ENCODE data around the gene IL2RA. TPM values are rescaled to one million over a fixed set of nuclear protein-coding genes. Genes with fewer than 3 reads are reported as not detected.

Gene IL2RA
- total and polyA plus RNA-seq, 2 donors from 2014 or later = 0.54 to 11.9 TPM

DNA sequence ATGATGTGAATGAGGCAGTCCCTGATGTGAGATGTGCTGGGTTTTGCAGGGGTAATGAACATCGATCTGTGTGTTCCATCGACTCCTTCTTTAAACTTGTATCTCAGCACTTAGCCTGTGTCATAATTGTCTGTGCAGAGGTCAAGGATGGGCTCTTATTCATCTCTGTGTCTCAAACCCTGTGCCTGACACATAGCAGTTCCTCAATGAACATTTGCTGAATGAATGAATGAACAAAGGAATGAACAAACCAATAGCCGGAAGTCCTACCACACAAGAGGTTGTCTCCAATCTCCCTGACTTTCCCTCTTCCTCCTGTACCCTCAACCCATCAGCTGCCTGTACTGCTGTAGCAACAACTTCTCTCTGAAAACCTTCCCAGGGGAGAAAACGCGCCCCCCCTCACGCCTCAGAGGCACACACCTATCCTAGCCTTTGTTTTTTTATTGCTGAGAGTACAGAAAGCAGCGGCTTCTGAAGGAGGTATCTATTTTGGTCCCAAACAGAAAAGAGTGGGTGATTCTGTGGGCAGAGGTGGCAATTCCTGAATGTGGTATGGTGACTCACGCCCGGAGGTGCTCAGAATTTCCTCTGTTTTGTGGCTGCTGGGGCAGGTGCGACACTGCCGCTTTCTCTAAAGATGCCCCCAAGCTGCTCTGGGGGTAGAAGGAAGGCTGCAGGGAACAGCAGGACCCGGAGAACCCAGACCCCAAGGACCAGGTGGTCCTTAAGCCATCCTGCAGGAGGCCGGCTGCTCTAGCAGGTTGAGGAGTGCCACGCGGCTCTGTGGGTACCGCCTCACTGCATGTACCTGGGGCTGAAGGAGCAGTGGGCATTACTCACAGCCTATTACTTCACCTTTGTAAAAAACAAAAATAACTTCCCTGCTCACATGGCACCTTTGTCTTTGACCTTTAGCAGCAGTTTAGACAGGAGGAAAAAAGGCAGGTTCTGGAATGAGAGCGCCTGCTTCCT is 9.6 kb downstream of the IL2RA start:
- no peak for TF ChIP-seq CTCF (IDR thresholded peaks at IDR 0.05; ENCODE audit: borderline replicate concordance, extremely low read depth, insufficient read depth)
- no peak for DNase-seq

DNA sequence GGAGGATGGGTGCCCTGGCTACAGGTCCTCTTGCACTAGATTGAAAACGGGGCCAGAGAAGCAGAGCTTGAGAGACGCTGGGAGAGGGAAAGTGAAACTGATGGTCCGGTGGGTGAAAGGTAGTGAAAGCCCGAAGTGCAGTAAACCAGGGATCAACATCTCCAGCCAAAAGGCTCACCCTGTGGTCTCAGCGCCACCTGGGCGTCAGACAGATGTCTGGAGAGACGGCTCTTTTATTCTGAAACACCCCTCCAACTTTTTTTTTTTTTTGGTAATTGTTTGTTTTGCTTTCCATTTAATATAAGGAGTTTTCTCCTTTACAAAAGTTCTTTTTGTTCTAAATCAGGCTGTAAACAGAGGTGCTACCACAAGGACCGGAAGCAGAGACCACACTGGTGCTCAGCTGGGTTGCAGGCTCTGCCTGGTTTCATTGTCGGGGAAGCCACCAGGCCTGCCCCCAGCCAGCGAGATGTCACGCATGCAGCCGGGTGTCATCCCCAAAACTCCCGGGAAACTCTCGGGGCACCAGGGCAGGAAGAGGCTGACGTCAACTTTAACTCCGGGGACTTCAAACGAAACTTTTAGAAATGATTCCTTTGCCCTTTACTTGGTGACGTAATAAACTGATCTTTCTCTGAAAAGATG is 11.2 kb downstream of the IL2RA start:
- intact Hi-C loops (cut with DNase I) = no loop called here
- peaks cover 0 to 18% (median 15%) of the 10 kb centered on the region in 3 donors for H3K4me1 ChIP-seq (ENCODE audit: control insufficient read depth in 2 of 3, insufficient read depth in 2 of 3, low read depth in 1 of 3, low read length in 3 of 3)
- no peak for FAIRE-seq
- TF ChIP-seq CTCF (IDR thresholded peaks at IDR 0.05; ENCODE audit: borderline replicate concordance, extremely low read depth, insufficient read depth) = peak; percentile 37
- peak in 3 of 5 donors; percentile 18 to 88 (median 57) for DNase-seq
- H3K9me3 ChIP-seq (ENCODE audit: control insufficient read depth in 2 of 3, insufficient read depth in 1 of 3, low read length in 3 of 3) = no peaks in the 10 kb centered on the region
- H3K4me3 ChIP-seq (ENCODE audit: low read length in 3 of 3) = peak overlapping the region; percentile 11 to 56 (median 35)
- H3K27ac ChIP-seq (ENCODE audit: low read depth in 2 of 2, low read length in 2 of 2) = peak overlapping the region; percentile 39 to 68
- H3K36me3 ChIP-seq (ENCODE audit: control insufficient read depth in 2 of 3, insufficient read depth in 3 of 3, low read length in 3 of 3) = no peaks in the 10 kb centered on the region
- H3K9ac ChIP-seq (ENCODE audit: low read length in 3 of 3) = peak overlapping the region in 2 of 3 donors; percentile 12 to 56
- H3K27me3 ChIP-seq (ENCODE audit: control insufficient read depth, insufficient read depth, low read length) = no peaks in the 10 kb centered on the region

More for the DNA sequence above, 9.6 kb downstream of the IL2RA start:
- Histone ChIP-seq H3K36me3 (ENCODE audit: control insufficient read depth in 2 of 3, insufficient read depth in 3 of 3, low read length in 3 of 3) (no peaks in the 10 kb centered on the region), H3K9me3 (ENCODE audit: control insufficient read depth in 2 of 3, insufficient read depth in 1 of 3, low read length in 3 of 3) (no peaks in the 10 kb centered on the region), H3K4me1 (ENCODE audit: control insufficient read depth in 2 of 3, insufficient read depth in 2 of 3, low read depth in 1 of 3, low read length in 3 of 3) (peaks cover 0 to 18% (median 15%) of the 10 kb centered on the region in 3 donors), H3K4me3 (ENCODE audit: low read length in 3 of 3) (no peak overlapping the region), H3K27me3 (ENCODE audit: control insufficient read depth, insufficient read depth, low read length) (no peaks in the 10 kb centered on the region), H3K9ac (ENCODE audit: low read length in 3 of 3) (peak overlapping the region in 1 of 3 donors; percentile 40), H3K27ac (ENCODE audit: low read depth in 2 of 2, low read length in 2 of 2) (no peak overlapping the region)
- no peak for FAIRE-seq
- intact Hi-C loops (cut with DNase I) = no loop called here

DNA sequence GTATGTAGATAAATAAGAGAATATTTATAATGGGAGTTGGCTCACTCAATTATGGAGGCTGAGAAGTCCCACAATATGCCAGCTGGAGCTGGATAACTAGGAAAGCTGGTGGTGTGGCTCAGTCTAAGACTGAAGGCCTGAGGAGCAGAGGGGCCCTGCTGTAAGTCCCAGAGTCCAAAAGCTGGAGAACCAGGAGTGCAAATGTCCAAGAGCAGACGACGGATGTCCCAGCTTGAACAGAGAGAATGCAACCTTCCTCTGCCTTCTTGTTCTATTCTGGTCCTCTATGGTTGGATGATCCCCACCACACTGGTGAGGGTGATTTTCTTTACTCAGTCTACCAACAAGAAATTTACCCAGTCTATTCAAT is 13.2 kb downstream of the IL2RA start:
- no peak overlapping the region for H3K27ac ChIP-seq (ENCODE audit: low read depth in 2 of 2, low read length in 2 of 2)
- no peak for TF ChIP-seq CTCF (IDR thresholded peaks at IDR 0.05; ENCODE audit: borderline replicate concordance, extremely low read depth, insufficient read depth)
- no peaks in the 10 kb centered on the region for H3K36me3 ChIP-seq (ENCODE audit: control insufficient read depth in 2 of 3, insufficient read depth in 3 of 3, low read length in 3 of 3)
- H3K27me3 ChIP-seq (ENCODE audit: control insufficient read depth, insufficient read depth, low read length) = no peaks in the 10 kb centered on the region
- no peak for FAIRE-seq
- H3K4me3 ChIP-seq (ENCODE audit: low read length in 3 of 3) = no peak overlapping the region
- no peaks in the 10 kb centered on the region for H3K9me3 ChIP-seq (ENCODE audit: control insufficient read depth in 2 of 3, insufficient read depth in 1 of 3, low read length in 3 of 3)
- intact Hi-C loops (cut with DNase I) = no loop called here
- peaks cover 0 to 14% (median 13%) of the 10 kb centered on the region in 3 donors for H3K4me1 ChIP-seq (ENCODE audit: control insufficient read depth in 2 of 3, insufficient read depth in 2 of 3, low read depth in 1 of 3, low read length in 3 of 3)
- DNase-seq = no peak
- no peak overlapping the region for H3K9ac ChIP-seq (ENCODE audit: low read length in 3 of 3)

All from kidney (tissue), 14 donors.